ENCODE results near the gene TMEM233. TPM values are rescaled to one million over a fixed set of nuclear protein-coding genes. Genes with fewer than 3 reads are reported as not detected.

TMEM233 gene
- total and polyA plus RNA-seq, 10 of the 15 experiments (the other 5 are each of a cell fraction or from before 2014, with no cell fraction given) = not detected

GRCh38 chr12:119667577-119668323 lies 74.2 kb downstream of the TMEM233 start, which contains the start of gene PRKAB1 (continued):
- TF ChIP-seq PRDM15 (CRISPR knock-in tag; IDR thresholded peaks at IDR 0.05) (no peak), BACH1 (IDR thresholded peaks at IDR 0.05; ENCODE audit: borderline replicate concordance) (peak; percentile 68), ZNF207 (IDR thresholded peaks at IDR 0.05; ENCODE audit: borderline replicate concordance) (peak; percentile 36; the same call in 1 of the 2 replicates), NKRF (conservative IDR thresholded peaks at IDR 0.05) (peak; percentile 89), CREM (IDR thresholded peaks at IDR 0.05; ENCODE audit: low read depth) (peak; percentile 65), IKZF2 (IDR thresholded peaks at IDR 0.05) (peak; percentile 41 to 43; a peak in 3 of 4 replicates), RAD51 (IDR thresholded peaks at IDR 0.05) (no peak), LARP7 (IDR thresholded peaks at IDR 0.05) (peak; percentile 74), SP1 (IDR thresholded peaks at IDR 0.05; ENCODE audit: low read depth, low read length) (no peak), MYC (IDR thresholded peaks at IDR 0.05; ENCODE audit: insufficient read depth, insufficient read length, insufficient replicate concordance, low read length, severe bottlenecking) (no peak), E2F8 (IDR thresholded peaks at IDR 0.05; ENCODE audit: low read depth, partially characterized antibody) (peak; percentile 79), KDM1A (IDR thresholded peaks at IDR 0.05; ENCODE audit: borderline replicate concordance) (no peak), GABPA (IDR thresholded peaks at IDR 0.05; ENCODE audit: low read depth) (peak; percentile 95), WRNIP1 (IDR thresholded peaks at IDR 0.05; ENCODE audit: borderline replicate concordance, low read depth, low read length) (no peak), SMAD1 (IDR thresholded peaks at IDR 0.05; ENCODE audit: low read depth, partially characterized antibody) (no peak), SIN3A (IDR thresholded peaks at IDR 0.05; ENCODE audit: low read depth, low read length) (peak; percentile 85; the same call in 1 of the 2 replicates)
- TF ChIP-seq, protein P1, sequence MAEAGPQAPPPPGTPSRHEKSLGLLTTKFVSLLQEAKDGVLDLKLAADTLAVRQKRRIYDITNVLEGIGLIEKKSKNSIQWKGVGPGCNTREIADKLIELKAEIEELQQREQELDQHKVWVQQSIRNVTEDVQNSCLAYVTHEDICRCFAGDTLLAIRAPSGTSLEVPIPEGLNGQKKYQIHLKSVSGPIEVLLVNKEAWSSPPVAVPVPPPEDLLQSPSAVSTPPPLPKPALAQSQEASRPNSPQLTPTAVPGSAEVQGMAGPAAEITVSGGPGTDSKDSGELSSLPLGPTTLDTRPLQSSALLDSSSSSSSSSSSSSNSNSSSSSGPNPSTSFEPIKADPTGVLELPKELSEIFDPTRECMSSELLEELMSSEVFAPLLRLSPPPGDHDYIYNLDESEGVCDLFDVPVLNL (IDR thresholded peaks at IDR 0.05; ENCODE audit: low read depth, low read length) = no peak
- TF ChIP-seq, protein P2, sequence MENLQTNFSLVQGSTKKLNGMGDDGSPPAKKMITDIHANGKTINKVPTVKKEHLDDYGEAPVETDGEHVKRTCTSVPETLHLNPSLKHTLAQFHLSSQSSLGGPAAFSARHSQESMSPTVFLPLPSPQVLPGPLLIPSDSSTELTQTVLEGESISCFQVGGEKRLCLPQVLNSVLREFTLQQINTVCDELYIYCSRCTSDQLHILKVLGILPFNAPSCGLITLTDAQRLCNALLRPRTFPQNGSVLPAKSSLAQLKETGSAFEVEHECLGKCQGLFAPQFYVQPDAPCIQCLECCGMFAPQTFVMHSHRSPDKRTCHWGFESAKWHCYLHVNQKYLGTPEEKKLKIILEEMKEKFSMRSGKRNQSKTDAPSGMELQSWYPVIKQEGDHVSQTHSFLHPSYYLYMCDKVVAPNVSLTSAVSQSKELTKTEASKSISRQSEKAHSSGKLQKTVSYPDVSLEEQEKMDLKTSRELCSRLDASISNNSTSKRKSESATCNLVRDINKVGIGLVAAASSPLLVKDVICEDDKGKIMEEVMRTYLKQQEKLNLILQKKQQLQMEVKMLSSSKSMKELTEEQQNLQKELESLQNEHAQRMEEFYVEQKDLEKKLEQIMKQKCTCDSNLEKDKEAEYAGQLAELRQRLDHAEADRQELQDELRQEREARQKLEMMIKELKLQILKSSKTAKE (IDR thresholded peaks at IDR 0.05; ENCODE audit: low read depth, poor library complexity, severe bottlenecking) = no peak

Data from GM12878 (cell line).